A549 (cell line): ENCODE results near the gene C18orf63. TPM values are rescaled to one million over a fixed set of nuclear protein-coding genes. Genes with fewer than 3 reads are reported as not detected.

Experiments used
- ATAC-seq, 2 experiments: fragments of 200-7000 bp in 1 of 2; fragments of >200 bp in 1 of 2; cut with Nextera tagmentation in 1 of 2; cut with Tn5 transposase in 1 of 2; 3 replicates each; pipeline versions ENCODE4 v1.8.0 to v1.9.1; 2018 to 2020; ENCODE audit warnings: mild to moderate bottlenecking in 1 of 2, moderate library complexity in 1 of 2
- CTCF ChIA-PET: fragments of 300-600 bp; sonication (Branson Sonifier 250); formaldehyde crosslinking; extraction: SDS; loops from one replicate; lab custom pipeline; 2021; ENCODE audit warnings: antibody characterized with exemption, inconsistent platforms; lab: Yijun Ruan, JAX
- POLR2A ChIA-PET: fragments of 350-600 bp; formaldehyde crosslinking; extraction: SDS; loops from one replicate; lab custom pipeline; 2021; ENCODE audit warnings: antibody characterized with exemption, inconsistent platforms; lab: Yijun Ruan, JAX
- DNase-seq, 2 experiments: peaks; one replicate each; pipeline versions ENCODE4 v3.0.0 to v3.0.0-alpha.2; 2011 to 2016; ENCODE audit warnings: low read depth in 1 of 2, low spot score in 1 of 2
- FAIRE-seq: peaks from 2 replicates; lab custom pipeline; 2011; peaks lifted over from hg19 to GRCh38; lab: Jason Lieb, UNC
- H3K27ac ChIP-seq, 2 experiments: fragments of >200 bp; sonication (Bioruptor Twin); formaldehyde crosslinking; 3 replicates each; pipeline ENCODE4 v1.5.1; 2016 to 2017
- H3K4me1 ChIP-seq: fragments of >200 bp; sonication (Bioruptor Twin); formaldehyde crosslinking; 3 replicates; pipeline ENCODE4 v1.6.1; 2016
- H3K4me2 ChIP-seq: fragments of >200 bp; sonication (Bioruptor Twin); formaldehyde crosslinking; 3 replicates; pipeline ENCODE4 v1.6.1; 2016
- H3K4me3 ChIP-seq: fragments of >200 bp; sonication (Bioruptor Twin); formaldehyde crosslinking; 3 replicates; pipeline ENCODE4 v1.5.1; 2016
- H3K9me3 ChIP-seq: fragments of >200 bp; sonication (Bioruptor Twin); formaldehyde crosslinking; 3 replicates; pipeline ENCODE4 v1.6.1; 2016
- BHLHE40 ChIP-seq: IDR thresholded peaks from 2 replicates; pipeline ENCODE4 v1.6.1; 2012; ENCODE audit warnings: low read depth, low read length, inconsistent platforms
- CBX8 ChIP-seq: fragments of 200-600 bp; sonication (generic); IDR thresholded peaks from 2 replicates; pipeline ENCODE4 v1.6.1; 2016
- E2F6 ChIP-seq: IDR thresholded peaks from 2 replicates; pipeline ENCODE4 v1.6.1; 2012; ENCODE audit warnings: low read depth, borderline replicate concordance
- EHF ChIP-seq: fragments of 250-450 bp; sonication (Bioruptor Pico); IDR thresholded peaks from 2 replicates; pipeline ENCODE4 v1.5.0; 2020; ENCODE audit warnings: mild to moderate bottlenecking
- EP300 ChIP-seq, 2 experiments: fragments of >200 bp; sonication (Bioruptor Twin); formaldehyde crosslinking; IDR thresholded peaks; 2 replicates in 1 of 2; 3 replicates in 1 of 2; pipeline ENCODE4 v1.6.1; 2016 to 2017
- ESRRA ChIP-seq: fragments of 150-350 bp; IDR thresholded peaks from 2 replicates; pipeline ENCODE4 v1.6.1; 2014; ENCODE audit warnings: mild to moderate bottlenecking, low read length, borderline replicate concordance
- FOSL2 ChIP-seq, 2 experiments: fragments of 450-650 bp in 1 of 2; fragments of >200 bp in 1 of 2; sonication (Bioruptor Twin) in 1 of 2; formaldehyde crosslinking; IDR thresholded peaks; 2 replicates each; pipeline versions ENCODE4 v1.5.0 to v1.6.1; 2016 to 2020; ENCODE audit warnings: mild to moderate bottlenecking in 1 of 2, moderate library complexity in 1 of 2
- GATA3 ChIP-seq: IDR thresholded peaks from 2 replicates; pipeline ENCODE4 v1.6.1; 2012; ENCODE audit warnings: borderline replicate concordance
- HDAC2 ChIP-seq: fragments of 200-600 bp; sonication (generic); IDR thresholded peaks from 2 replicates; pipeline ENCODE4 v1.6.1; 2016
- KDM1A ChIP-seq: fragments of 200-600 bp; sonication (generic); IDR thresholded peaks from 2 replicates; pipeline ENCODE4 v1.6.1; 2016; ENCODE audit warnings: low read depth, mild to moderate bottlenecking
- MAFK ChIP-seq: fragments of 450-650 bp; IDR thresholded peaks from 2 replicates; pipeline ENCODE4 v1.6.1; 2014; ENCODE audit not compliant: partially characterized antibody
- NPAS2 ChIP-seq: fragments of 250-450 bp; sonication (Bioruptor Pico); IDR thresholded peaks from 2 replicates; pipeline ENCODE4 v1.8.0; 2022; ENCODE audit warnings: mild to moderate bottlenecking, moderate library complexity, borderline replicate concordance
- POLR2A ChIP-seq: IDR thresholded peaks from 2 replicates; pipeline ENCODE4 v1.6.1; 2012; ENCODE audit warnings: mild to moderate bottlenecking, low read length
- RCOR1 ChIP-seq: fragments of 150-350 bp; IDR thresholded peaks from 2 replicates; pipeline ENCODE4 v1.6.1; 2014; ENCODE audit warnings: antibody characterized with exemption, low read length, low read depth
- REST ChIP-seq: fragments of 200-600 bp; sonication (generic); IDR thresholded peaks from 2 replicates; pipeline ENCODE4 v1.6.1; 2016; ENCODE audit warnings: antibody characterized with exemption, mild to moderate bottlenecking, moderate library complexity
- RNF2 ChIP-seq: fragments of 200-600 bp; sonication (generic); IDR thresholded peaks from 2 replicates; pipeline ENCODE4 v1.6.1; 2016; ENCODE audit warnings: low read depth, mild to moderate bottlenecking, antibody characterized with exemption, moderate library complexity, borderline replicate concordance
- SMC3 ChIP-seq: fragments of >200 bp; sonication (Bioruptor Twin); formaldehyde crosslinking; IDR thresholded peaks from 3 replicates; pipeline ENCODE4 v1.6.1; 2018; ENCODE audit warnings: inconsistent platforms
- ZFP36 ChIP-seq: fragments of 450-650 bp; IDR thresholded peaks from 2 replicates; pipeline ENCODE4 v1.6.1; 2014; ENCODE audit warnings: borderline replicate concordance; ENCODE audit not compliant: partially characterized antibody
- ZSCAN20 ChIP-seq: fragments of 250-450 bp; sonication (Bioruptor Pico); IDR thresholded peaks from 2 replicates; pipeline ENCODE4 v1.8.0; 2022; ENCODE audit warnings: mild to moderate bottlenecking, moderate library complexity
- WGBS: methylation state at CpG from one replicate; pipeline ENCODE4 v1.1.6; 2017; ENCODE audit errors: missing lambda C conversion rate; 5-methylcytosine and 5-hydroxymethylcytosine counted together
- polyA plus RNA-seq, 4 experiments: library from polyadenylated mRNA; depleted of rRNA in 3 of 4; stranded (reverse); fragments of >200 nt; fragmentation: RNase III in 1 of 4; extraction: RNeasy Plus Mini Kit Qiagen cat#74134 plus additional on column Dnase treatment in 1 of 4; gene quantifications; 2 replicates in 3 of 4; 3 replicates in 1 of 4; pipeline ENCODE4 v1.2.3, GENCODE V29; 2011 to 2017
- TF ChIP-seq, protein P1 (sequence below): fragments of 150-350 bp; IDR thresholded peaks from 2 replicates; pipeline ENCODE4 v1.6.1; 2014; ENCODE audit warnings: low read depth, mild to moderate bottlenecking, low read length
- TF ChIP-seq, protein P2 (sequence below): fragments of >200 bp; sonication (Bioruptor Twin); formaldehyde crosslinking; IDR thresholded peaks from 3 replicates; pipeline ENCODE4 v1.6.1; 2016

Gene C18orf63
- polyA plus RNA-seq, 2 of the 4 experiments (the other 2 are of a cell fraction) = not detected

DNA sequence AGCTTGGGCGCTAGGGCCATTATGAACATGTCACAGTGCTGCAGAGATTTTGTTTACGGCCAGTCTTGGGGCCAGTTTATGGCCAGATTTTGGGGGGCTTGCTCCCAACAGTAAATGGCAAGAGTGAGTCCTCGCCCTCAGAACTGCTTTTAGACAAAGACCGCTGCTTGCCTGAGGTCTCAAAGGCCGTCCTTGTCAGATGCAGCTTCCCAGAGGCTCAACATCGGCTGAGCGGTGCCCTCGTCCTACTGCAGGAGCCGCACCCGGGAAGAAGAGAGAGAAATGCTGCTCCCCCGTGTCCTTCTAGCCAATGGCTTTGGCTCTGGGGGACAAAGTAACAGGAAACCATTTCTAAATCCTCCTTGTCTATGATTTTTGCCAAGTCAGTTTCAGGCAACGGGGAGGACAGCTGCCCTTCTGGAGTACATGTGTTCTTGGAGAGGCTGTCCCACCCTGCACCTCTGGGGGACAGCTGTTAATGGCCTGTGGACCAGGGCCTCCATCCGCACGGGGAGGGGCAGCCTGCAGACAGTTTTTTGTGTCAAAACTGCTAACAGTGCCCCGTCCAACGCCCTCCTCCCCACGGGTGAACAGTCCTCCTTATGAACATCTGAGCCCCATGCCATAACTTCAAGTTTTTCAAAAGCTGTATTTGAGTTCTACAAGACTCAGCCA lies 66.1 kb downstream of the C18orf63 start:
- 43% methylated on average over 13 of the region's 17 CpGs for WGBS
- H3K9me3 ChIP-seq = no peaks in the 10 kb centered on the region
- no peaks in the 10 kb centered on the region for H3K4me1 ChIP-seq
- no peak for DNase-seq
- no peak overlapping the region for H3K4me2 ChIP-seq
- no peak overlapping the region for H3K4me3 ChIP-seq
- no peak overlapping the region for H3K27ac ChIP-seq
- no peak for FAIRE-seq
- POLR2A ChIA-PET = no interaction called here
- TF ChIP-seq EP300 (IDR thresholded peaks at IDR 0.05) = no peak
- TF ChIP-seq NPAS2 = no peak
- TF ChIP-seq ZSCAN20 (CRISPR knock-in tag) = no peak
- TF ChIP-seq RNF2 = no peak
- TF ChIP-seq, protein P1, sequence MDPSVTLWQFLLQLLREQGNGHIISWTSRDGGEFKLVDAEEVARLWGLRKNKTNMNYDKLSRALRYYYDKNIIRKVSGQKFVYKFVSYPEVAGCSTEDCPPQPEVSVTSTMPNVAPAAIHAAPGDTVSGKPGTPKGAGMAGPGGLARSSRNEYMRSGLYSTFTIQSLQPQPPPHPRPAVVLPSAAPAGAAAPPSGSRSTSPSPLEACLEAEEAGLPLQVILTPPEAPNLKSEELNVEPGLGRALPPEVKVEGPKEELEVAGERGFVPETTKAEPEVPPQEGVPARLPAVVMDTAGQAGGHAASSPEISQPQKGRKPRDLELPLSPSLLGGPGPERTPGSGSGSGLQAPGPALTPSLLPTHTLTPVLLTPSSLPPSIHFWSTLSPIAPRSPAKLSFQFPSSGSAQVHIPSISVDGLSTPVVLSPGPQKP = no peak
- TF ChIP-seq CBX8 = no peak
- TF ChIP-seq REST = no peak
- TF ChIP-seq EHF (CRISPR knock-in tag) = no peak
- TF ChIP-seq GATA3 = no peak
- no peak for TF ChIP-seq ZFP36
- no peak for TF ChIP-seq ESRRA
- TF ChIP-seq E2F6 = no peak
- no peak for TF ChIP-seq SMC3
- TF ChIP-seq KDM1A = no peak
- TF ChIP-seq, all 56 proteins: peak for 0
- ATAC-seq = no peak
- CTCF ChIA-PET = no interaction called here

GRCh38 chr18:74382481-74383017 lies 66.9 kb downstream of the C18orf63 start:
- Histone ChIP-seq H3K4me2 (no peak overlapping the region), H3K9me3 (no peaks in the 10 kb centered on the region), H3K4me3 (no peak overlapping the region), H3K4me1 (no peaks in the 10 kb centered on the region), H3K27ac (no peak overlapping the region)
- DNase-seq = no peak
- 13% methylated on average over 6 of the region's 10 CpGs for WGBS
- CTCF ChIA-PET = no interaction called here
- no peak for FAIRE-seq
- no peak for TF ChIP-seq RNF2
- no peak for TF ChIP-seq SMC3
- TF ChIP-seq, protein P2, sequence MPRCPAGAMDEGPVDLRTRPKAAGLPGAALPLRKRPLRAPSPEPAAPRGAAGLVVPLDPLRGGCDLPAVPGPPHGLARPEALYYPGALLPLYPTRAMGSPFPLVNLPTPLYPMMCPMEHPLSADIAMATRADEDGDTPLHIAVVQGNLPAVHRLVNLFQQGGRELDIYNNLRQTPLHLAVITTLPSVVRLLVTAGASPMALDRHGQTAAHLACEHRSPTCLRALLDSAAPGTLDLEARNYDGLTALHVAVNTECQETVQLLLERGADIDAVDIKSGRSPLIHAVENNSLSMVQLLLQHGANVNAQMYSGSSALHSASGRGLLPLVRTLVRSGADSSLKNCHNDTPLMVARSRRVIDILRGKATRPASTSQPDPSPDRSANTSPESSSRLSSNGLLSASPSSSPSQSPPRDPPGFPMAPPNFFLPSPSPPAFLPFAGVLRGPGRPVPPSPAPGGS = no peak
- TF ChIP-seq POLR2A = no peak
- no peak for TF ChIP-seq BHLHE40
- no peak for TF ChIP-seq HDAC2
- TF ChIP-seq FOSL2 (IDR thresholded peaks at IDR 0.05) = no peak
- TF ChIP-seq FOSL2 (CRISPR knock-in tag; IDR thresholded peaks at IDR 0.05) = no peak
- no peak for TF ChIP-seq ESRRA
- TF ChIP-seq KDM1A = no peak
- no peak for TF ChIP-seq MAFK
- TF ChIP-seq RCOR1 = no peak
- TF ChIP-seq GATA3 = no peak
- no peak for TF ChIP-seq E2F6
- ATAC-seq = no peak
- POLR2A ChIA-PET = no interaction called here
